Keratinocyte (primary cell): ENCODE measurements around the gene ZNRF1. TPM values are rescaled to one million over a fixed set of nuclear protein-coding genes. Genes with fewer than 3 reads are reported as not detected.
A peak's percentile ranks its signal among the peaks of the same experiment; 100 is the strongest.

Experiments used
- DNase-seq: peaks from one replicate; pipeline ENCODE4 v3.0.0-alpha.2; 2011; ENCODE audit warnings: low read depth, missing footprints, low spot score
- FAIRE-seq: peaks from 2 replicates; lab custom pipeline; 2011; peaks lifted over from hg19 to GRCh38; lab: Jason Lieb, UNC
- H2AFZ ChIP-seq: 2 replicates; pipeline ENCODE4 v1.6.0; 2012; ENCODE audit warnings: low read length, control low read depth, inconsistent platforms; ENCODE audit not compliant: control insufficient read depth
- H3K27ac ChIP-seq: 2 replicates; pipeline ENCODE4 v1.5.1; 2011; ENCODE audit warnings: low read length; ENCODE audit not compliant: control insufficient read depth, insufficient read depth
- H3K27me3 ChIP-seq: 3 replicates; pipeline ENCODE4 v1.6.0; 2011; ENCODE audit warnings: low read length; ENCODE audit not compliant: control insufficient read depth, insufficient read depth; ENCODE audit errors: extremely low read depth
- H3K36me3 ChIP-seq, 2 experiments: 2 replicates in 1 of 2; 3 replicates in 1 of 2; pipeline ENCODE4 v1.5.1; 2011; ENCODE audit warnings: low read length in 2 of 2, mild to moderate bottlenecking in 1 of 2; ENCODE audit not compliant: control insufficient read depth in 2 of 2, insufficient read depth in 2 of 2; ENCODE audit errors: extremely low read depth in 1 of 2
- H3K4me1 ChIP-seq: 3 replicates; pipeline ENCODE4 v1.5.1; 2011; ENCODE audit warnings: low read length; ENCODE audit not compliant: control insufficient read depth, insufficient read depth; ENCODE audit errors: extremely low read depth
- H3K4me2 ChIP-seq: 3 replicates; pipeline ENCODE4 v1.6.0; 2011; ENCODE audit warnings: low read depth, low read length; ENCODE audit not compliant: control insufficient read depth, insufficient read depth; ENCODE audit errors: extremely low read depth
- H3K4me3 ChIP-seq, 3 experiments: fragments of 200-600 bp in 1 of 3; sonication (generic) in 1 of 3; 2 replicates in 2 of 3; 3 replicates in 1 of 3; pipeline ENCODE4 v1.5.1; 2011 to 2016; ENCODE audit warnings: low read length in 3 of 3, mild to moderate bottlenecking in 3 of 3, control low read depth in 2 of 3, inconsistent platforms in 1 of 3, low read depth in 1 of 3, mixed read lengths in 1 of 3, mixed run types in 1 of 3, moderate library complexity in 1 of 3; ENCODE audit not compliant: control insufficient read depth in 2 of 3, insufficient read depth in 2 of 3; ENCODE audit errors: extremely low read depth in 1 of 3
- H3K79me2 ChIP-seq: 2 replicates; pipeline ENCODE4 v1.6.0; 2012; ENCODE audit warnings: low read length; ENCODE audit not compliant: control insufficient read depth, insufficient read depth
- H3K9ac ChIP-seq: 3 replicates; pipeline ENCODE4 v1.6.0; 2011; ENCODE audit warnings: low read length; ENCODE audit not compliant: control insufficient read depth, insufficient read depth; ENCODE audit errors: extremely low read depth
- H3K9me1 ChIP-seq: 3 replicates; pipeline ENCODE4 v1.6.0; 2011; ENCODE audit warnings: low read length; ENCODE audit not compliant: control insufficient read depth, insufficient read depth; ENCODE audit errors: extremely low read depth
- H3K9me3 ChIP-seq: 2 replicates; pipeline ENCODE4 v1.5.1; 2012; ENCODE audit warnings: low read depth, low read length; ENCODE audit not compliant: control insufficient read depth
- H4K20me1 ChIP-seq: 3 replicates; pipeline ENCODE4 v1.6.0; 2011; ENCODE audit warnings: low read length; ENCODE audit not compliant: control insufficient read depth, insufficient read depth; ENCODE audit errors: extremely low read depth
- CTCF ChIP-seq, 3 experiments: IDR thresholded peaks in 1 of 3; conservative IDR thresholded peaks in 1 of 3; optimal IDR thresholded peaks in 1 of 3; 2 replicates in 2 of 3; 3 replicates in 1 of 3; pipeline versions ENCODE3 to v1.5.1; 2011; ENCODE audit warnings: low read length in 3 of 3, mild to moderate bottlenecking in 3 of 3, moderate library complexity in 2 of 3, control low read depth in 1 of 3, inconsistent platforms in 1 of 3; ENCODE audit not compliant: insufficient read depth in 2 of 3; ENCODE audit errors: extremely low read depth in 1 of 3
- EZH2 ChIP-seq: IDR thresholded peaks from one replicate; pipeline ENCODE4 v1.6.1; 2012; ENCODE audit warnings: inconsistent platforms, mild to moderate bottlenecking, low read length, moderate library complexity
- dilution Hi-C: fragments of 300-500 bp; cut with MboI; formaldehyde crosslinking; loops from one replicate; pipeline ENCODE4 v1.7.0; 2020; ENCODE audit warnings: low sequenced_read_pairs; ENCODE audit not compliant: extremely low pct_ligation_motif_present
- polyA plus RNA-seq, 5 experiments: library from polyadenylated mRNA; depleted of rRNA in 3 of 5; stranded (reverse) in 3 of 5; stranded (forward) in 1 of 5; unstranded in 1 of 5; fragments of >200 nt; gene quantifications; 1 replicate in 1 of 5; 2 replicates in 3 of 5; 3 replicates in 1 of 5; pipeline versions ENCODE4 v1.2.1 to v1.2.3, GENCODE V29; 2011 to 2012; ENCODE audit warnings: missing spikeins in 2 of 5, low read depth in 1 of 5, low replicate concordance in 1 of 5

Gene ZNRF1
- polyA plus RNA-seq, 1 donor (not counting 4 experiments of a cell fraction or from before 2014, with no cell fraction given) = 19.1 TPM

- Histone ChIP-seq H3K4me3 (peak within 1 kb of the TSS in 2 of 3 experiments; percentile 15 to 32), H3K79me2 (no peaks in the 10 kb centered on the region), H4K20me1 (no peaks in the 10 kb centered on the region), H3K36me3 (no peaks in the 10 kb centered on the region), H3K4me2 (peak within 1 kb of the TSS; percentile 54), H3K9me3 (no peaks in the 10 kb centered on the region), H3K9me1 (no peaks in the 10 kb centered on the region), H3K9ac (no peak within 1 kb of the TSS), H2AFZ (no peak within 1 kb of the TSS), H3K27me3 (no peaks in the 10 kb centered on the region), H3K4me1 (peaks cover under 1% of the 10 kb centered on the region), H3K27ac (no peak within 1 kb of the TSS)
- dilution Hi-C loops = no loop called here
- TF ChIP-seq CTCF (optimal IDR thresholded peaks at IDR 0.05 in 1 of 3, IDR thresholded peaks at IDR 0.05 in 1 of 3, conservative IDR thresholded peaks at IDR 0.05 in 1 of 3; ENCODE audit: extremely low read depth in 1 of 3, insufficient read depth in 2 of 3, low read length in 3 of 3) (no peak), EZH2 (no peak)
- FAIRE-seq = no peak
- DNase-seq = no peak
These were observed 117.5 kb downstream of the ZNRF1 start, which contains the start of gene LDHD for GRCh38 chr16:75116081-75116910. Gene LDHD, minus strand, starts transcription at chr16:75116780. Its CDS starts 60 bp downstream, at chr16:75116720.

GRCh38 chr16:75116911-75117245 lies 118.1 kb downstream of the ZNRF1 start:
- H3K27ac ChIP-seq = no peak overlapping the region
- H3K36me3 ChIP-seq = no peaks in the 10 kb centered on the region
- H3K79me2 ChIP-seq = no peaks in the 10 kb centered on the region
- no peak for DNase-seq
- H3K27me3 ChIP-seq = no peaks in the 10 kb centered on the region
- no peak overlapping the region for H2AFZ ChIP-seq
- FAIRE-seq = no peak
- peaks cover 2% of the 10 kb centered on the region for H3K9me3 ChIP-seq
- no peaks in the 10 kb centered on the region for H3K4me1 ChIP-seq
- H4K20me1 ChIP-seq = no peaks in the 10 kb centered on the region
- H3K9ac ChIP-seq = no peak overlapping the region
- H3K9me1 ChIP-seq = no peaks in the 10 kb centered on the region
- H3K4me2 ChIP-seq = no peak overlapping the region
- dilution Hi-C loops = no loop called here
- no peak overlapping the region for H3K4me3 ChIP-seq
- no peak for TF ChIP-seq EZH2
- TF ChIP-seq CTCF (optimal IDR thresholded peaks at IDR 0.05 in 1 of 3, IDR thresholded peaks at IDR 0.05 in 1 of 3, conservative IDR thresholded peaks at IDR 0.05 in 1 of 3; ENCODE audit: extremely low read depth in 1 of 3, insufficient read depth in 2 of 3, low read length in 3 of 3) = no peak
